HepG2 (cell line): Measurements from ENCODE around the gene ANAPC10. TPM values are rescaled to one million over a fixed set of nuclear protein-coding genes. Genes with fewer than 3 reads are reported as not detected.

Experiments
- ATAC-seq: fragments of 200-7000 bp; cut with Tn5 transposase; 3 replicates; pipeline ENCODE4 v1.9.1; 2020; ENCODE audit warnings: mild to moderate bottlenecking, moderate library complexity
- BruUV-seq: library from RNA; stranded (reverse); fragments of 400-500 nt; replicated peaks from 2 replicates; lab custom pipeline; 2021; lab: Mats Ljungman, UMichigan
- CTCF ChIA-PET: fragments of 300-600 bp; formaldehyde crosslinking; extraction: SDS; loops from one replicate; lab custom pipeline; 2021; ENCODE audit warnings: low total read pairs, inconsistent platforms, low intra/inter-chr PET ratio; lab: Yijun Ruan, JAX
- POLR2A ChIA-PET: fragments of 350-600 bp; sonication (Branson Sonifier 250); formaldehyde crosslinking; loops from one replicate; lab custom pipeline; 2020; ENCODE audit warnings: antibody characterized with exemption, inconsistent platforms; lab: Yijun Ruan, JAX
- DNase-seq: peaks from one replicate; pipeline ENCODE4 v3.0.0-alpha.2; 2015; ENCODE audit warnings: low spot score
- FAIRE-seq: peaks from 3 replicates; lab custom pipeline; 2011; peaks lifted over from hg19 to GRCh38; lab: Jason Lieb, UNC
- H2AFZ ChIP-seq: one replicate; pipeline ENCODE4 v1.6.1; 2011; ENCODE audit warnings: low read length, inconsistent platforms
- H3K27ac ChIP-seq: fragments of 300-600 bp; 3 replicates; pipeline ENCODE4 v1.8.0; 2011; ENCODE audit warnings: mixed run types, mild to moderate bottlenecking, mixed read lengths, low read length, inconsistent platforms; ENCODE audit not compliant: insufficient read depth; ENCODE audit errors: extremely low read length
- H3K27me3 ChIP-seq, 2 experiments: fragments of 200-600 bp in 1 of 2; 2 replicates in 1 of 2; 3 replicates in 1 of 2; pipeline versions ENCODE4 v1.6.0 to v1.8.0; 2011; ENCODE audit warnings: low read length in 2 of 2, mild to moderate bottlenecking in 2 of 2, moderate library complexity in 2 of 2, inconsistent platforms in 1 of 2; ENCODE audit not compliant: insufficient read depth in 2 of 2, control insufficient read depth in 1 of 2
- H3K36me3 ChIP-seq, 2 experiments: fragments of 200-600 bp in 1 of 2; replicated peaks in 1 of 2; 2 replicates in 1 of 2; 3 replicates in 1 of 2; pipeline versions ENCODE4 v1.5.1 to v1.8.0; 2011; ENCODE audit warnings: low read length in 2 of 2, inconsistent platforms in 1 of 2; ENCODE audit not compliant: insufficient read depth in 2 of 2, control insufficient read depth in 1 of 2
- H3K4me1 ChIP-seq: 2 replicates; pipeline ENCODE4 v1.5.1; 2012; ENCODE audit warnings: low read length, inconsistent platforms; ENCODE audit not compliant: insufficient read depth
- H3K4me2 ChIP-seq: 2 replicates; pipeline ENCODE4 v1.6.0; 2011; ENCODE audit warnings: low read depth, low read length, inconsistent platforms
- H3K4me3 ChIP-seq, 3 experiments: fragments of 200-600 bp in 1 of 3; sonication (generic), shearing (Covaris generic) in 1 of 3; replicated peaks in 1 of 3; 2 replicates each; pipeline ENCODE4 v1.5.1; 2011 to 2016; ENCODE audit warnings: low read length in 3 of 3, inconsistent platforms in 2 of 3, low read depth in 2 of 3, mild to moderate bottlenecking in 2 of 3, control low read depth in 1 of 3, mixed read lengths in 1 of 3; ENCODE audit not compliant: insufficient read depth in 1 of 3
- H3K79me2 ChIP-seq: one replicate; pipeline ENCODE4 v1.6.1; 2011; ENCODE audit warnings: low read length, inconsistent platforms; ENCODE audit not compliant: insufficient read depth
- H3K9ac ChIP-seq: 2 replicates; pipeline ENCODE4 v1.6.0; 2011; ENCODE audit warnings: mild to moderate bottlenecking, low read depth, low read length, inconsistent platforms; ENCODE audit not compliant: insufficient read depth
- H3K9me3 ChIP-seq: 2 replicates; pipeline ENCODE4 v1.5.1; 2012; ENCODE audit warnings: mild to moderate bottlenecking, low read length
- H4K20me1 ChIP-seq: 2 replicates; pipeline ENCODE4 v1.6.0; 2011; ENCODE audit warnings: inconsistent platforms, mild to moderate bottlenecking, low read length, moderate library complexity; ENCODE audit not compliant: insufficient read depth
- BHLHE40 ChIP-seq: IDR thresholded peaks from 2 replicates; pipeline ENCODE4 v1.6.1; 2011; ENCODE audit warnings: low read length, improper control_type of control experiment
- CENPT ChIP-seq: sonication (generic); formaldehyde crosslinking; IDR thresholded peaks from 2 replicates; pipeline ENCODE4 v1.8.0; 2022; ENCODE audit warnings: low read depth, mild to moderate bottlenecking, moderate library complexity, missing genetic modification reagents
- FOXJ3 ChIP-seq: sonication (generic); formaldehyde crosslinking; IDR thresholded peaks from 2 replicates; pipeline ENCODE4 v1.4.0; 2020; ENCODE audit warnings: missing genetic modification reagents, mild to moderate bottlenecking, borderline replicate concordance
- FOXK1 ChIP-seq: sonication (generic); formaldehyde crosslinking; IDR thresholded peaks from 2 replicates; pipeline ENCODE4 v1.4.0; 2020; ENCODE audit warnings: low read depth, missing genetic modification reagents, borderline replicate concordance
- FOXM1 ChIP-seq: sonication (generic); formaldehyde crosslinking; IDR thresholded peaks from 2 replicates; pipeline ENCODE4 v1.5.0; 2020; ENCODE audit warnings: missing genetic modification reagents
- IRF1 ChIP-seq: sonication (generic); formaldehyde crosslinking; IDR thresholded peaks from 2 replicates; pipeline ENCODE4 v1.4.0; 2020; ENCODE audit warnings: low read depth, mild to moderate bottlenecking, missing genetic modification reagents
- PAWR ChIP-seq: sonication (generic); formaldehyde crosslinking; IDR thresholded peaks from 2 replicates; pipeline ENCODE4 v1.4.0; 2020; ENCODE audit warnings: missing genetic modification reagents, mild to moderate bottlenecking, borderline replicate concordance
- SMYD3 ChIP-seq: sonication (generic); formaldehyde crosslinking; IDR thresholded peaks from 2 replicates; pipeline ENCODE4 v1.8.1; 2023; ENCODE audit warnings: mild to moderate bottlenecking, missing genetic modification reagents
- SP2 ChIP-seq: sonication (generic); formaldehyde crosslinking; IDR thresholded peaks from 2 replicates; pipeline ENCODE4 v1.5.1; 2020; ENCODE audit warnings: mild to moderate bottlenecking, missing genetic modification reagents
- THAP11 ChIP-seq: IDR thresholded peaks from 2 replicates; pipeline ENCODE4 v1.6.1; 2016; ENCODE audit warnings: missing biosample characterization, missing genetic modification reagents
- TIGD3 ChIP-seq: sonication (generic); formaldehyde crosslinking; IDR thresholded peaks from 2 replicates; pipeline ENCODE4 v1.5.1; 2020; ENCODE audit warnings: mild to moderate bottlenecking, missing genetic modification reagents, borderline replicate concordance
- USF2 ChIP-seq, 2 experiments: sonication (generic) in 1 of 2; formaldehyde crosslinking in 1 of 2; IDR thresholded peaks; 2 replicates each; pipeline versions ENCODE4 v1.5.1 to v1.6.1; 2011 to 2020; ENCODE audit warnings: borderline replicate concordance in 1 of 2, low read depth in 1 of 2, low read length in 1 of 2, mild to moderate bottlenecking in 1 of 2, missing genetic modification reagents in 1 of 2, moderate library complexity in 1 of 2
- ZFY ChIP-seq: sonication (generic); formaldehyde crosslinking; IDR thresholded peaks from 2 replicates; pipeline ENCODE4 v1.4.0; 2020; ENCODE audit warnings: missing genetic modification reagents
- ZNF781 ChIP-seq: sonication (generic); formaldehyde crosslinking; IDR thresholded peaks from 2 replicates; pipeline ENCODE4 v1.5.1; 2020; ENCODE audit warnings: borderline replicate concordance, mild to moderate bottlenecking, missing genetic modification reagents; ENCODE audit errors: not compliant biosample characterization
- WGBS: methylation state at CpG from one replicate; pipeline ENCODE4 v1.1.6; 2017; ENCODE audit warnings: low lambda C conversion rate; 5-methylcytosine and 5-hydroxymethylcytosine counted together
- in situ Hi-C: cut with HindIII; loops from 2 replicates; pipeline ENCODE4 v1.10.0; 2017; ENCODE audit warnings: low pct_unique_long_range_greater_than_20kb; ENCODE audit not compliant: extremely low pct_ligation_motif_present
- intact Hi-C: fragments of 100-400 bp; cut with micrococcal nuclease; formaldehyde crosslinking; loops from one replicate; pipeline ENCODE4 v1.10.0; 2022; ENCODE audit not compliant: unreplicated experiment
- polyA plus RNA-seq, 8 experiments: library from polyadenylated mRNA; depleted of rRNA in 3 of 8; stranded (reverse) in 7 of 8; unstranded in 1 of 8; fragments of >200 nt; fragmentation: Illumina TruSeq in 4 of 8; extraction: Trizol in 4 of 8; gene quantifications; 2 replicates each; pipeline versions ENCODE4 v1.2.1 to v1.2.3, GENCODE V29; 2011 to 2016; ENCODE audit warnings: low read depth in 4 of 8, missing spikeins in 1 of 8, mixed read lengths in 1 of 8; ENCODE audit not compliant: insufficient read depth in 1 of 8
- total RNA-seq, 5 experiments: library from RNA; depleted of rRNA; stranded (reverse); fragments of >200 nt; fragmentation: Illumina TruSeq; extraction: Trizol; gene quantifications; 2 replicates each; pipeline ENCODE4 v1.2.3, GENCODE V29; 2016; ENCODE audit warnings: low read depth in 1 of 5

Gene ANAPC10
- total and polyA plus RNA-seq, 2 of the 13 experiments (the other 11 are each of a cell fraction or from before 2014, with no cell fraction given) = 21.9 to 32.7 TPM

DNA sequence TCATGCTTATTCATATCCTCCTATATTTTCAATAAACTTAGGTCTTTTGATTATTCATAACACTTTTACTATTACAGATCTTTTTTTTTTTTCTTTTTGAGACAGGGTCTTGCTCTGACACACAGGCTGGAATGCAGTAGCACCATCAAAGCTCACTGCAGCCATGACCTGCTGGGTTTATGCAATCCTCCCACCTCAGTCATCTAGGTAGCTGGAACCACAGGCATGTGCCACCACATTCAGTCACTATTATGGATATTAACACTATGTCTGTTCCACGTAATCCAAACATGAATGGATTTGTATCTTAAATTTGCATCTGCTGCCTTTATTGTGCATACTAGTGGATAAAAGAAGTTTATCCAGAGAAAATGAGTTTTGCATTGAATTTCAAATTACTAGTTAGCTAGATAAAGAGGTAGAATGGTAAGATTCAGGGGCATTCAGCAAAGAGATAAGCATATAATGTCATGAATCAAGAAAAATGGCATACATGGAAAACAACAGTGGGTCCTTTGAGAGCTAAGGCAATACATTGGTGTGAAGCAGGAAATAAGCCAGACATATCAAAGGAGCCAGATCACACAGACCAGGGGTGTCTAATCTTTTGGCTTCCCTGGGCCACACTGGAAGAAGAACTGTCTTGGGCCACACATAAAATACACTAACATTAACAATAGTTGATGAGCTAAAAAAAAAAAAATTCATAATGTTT, 13.9 kb downstream of the ANAPC10 start:
- WGBS = 95% methylated on average over 1 of the region's 1 CpG
- Histone ChIP-seq H3K79me2 (peaks cover 9% of the 10 kb centered on the region), H3K4me2 (no peak overlapping the region), H3K4me3 (no peak overlapping the region), H3K9me3 (no peaks in the 10 kb centered on the region), H3K9ac (no peak overlapping the region), H3K36me3 (peaks cover 2 to 25% of the 10 kb centered on the region in 2 experiments), H2AFZ (no peak overlapping the region), H3K27ac (no peak overlapping the region), H3K27me3 (no peaks in the 10 kb centered on the region), H3K4me1 (no peaks in the 10 kb centered on the region), H4K20me1 (no peaks in the 10 kb centered on the region)
- in situ Hi-C loops (no loop called here), intact Hi-C loops (no loop called here)
- DNase-seq = peak; percentile 10
- no peak for FAIRE-seq
- no TSS peak for BruUV-seq
- no peak for ATAC-seq
- TF ChIP-seq FOXK1 (no peak), SP2 (CRISPR knock-in tag) (no peak), PAWR (no peak), ZFY (CRISPR knock-in tag) (no peak), FOXJ3 (CRISPR knock-in tag) (no peak), ZNF781 (no peak), CENPT (CRISPR knock-in tag) (no peak), SMYD3 (no peak), TIGD3 (no peak), THAP11 (CRISPR knock-in tag) (no peak), BHLHE40 (no peak), IRF1 (CRISPR knock-in tag) (no peak), FOXM1 (no peak), USF2 (IDR thresholded peaks at IDR 0.05; ENCODE audit: low read depth, low read length) (no peak), USF2 (CRISPR knock-in tag; IDR thresholded peaks at IDR 0.05; ENCODE audit: borderline replicate concordance) (no peak)
- POLR2A ChIA-PET = interaction anchor here (1.3 kb wide), 1 partner anchor 14 kb away, joined by 5 read pairs; the partner anchor contains the start of genes ABCE1 and ANAPC10
- CTCF ChIA-PET = no interaction called here
